IMR-90 (cell line): ENCODE data around the gene DGKG. TPM values are rescaled to one million over a fixed set of nuclear protein-coding genes. Genes with fewer than 3 reads are reported as not detected.

Experiments used
- ATAC-seq: fragments of 200-7000 bp; cut with Tn5 transposase; 2 replicates; pipeline ENCODE4 v1.9.1; 2020; ENCODE audit warnings: low read depth, mild to moderate bottlenecking, moderate library complexity
- BruUV-seq: library from RNA; stranded (reverse); fragments of 400-500 nt; replicated peaks from 2 replicates; lab custom pipeline; 2021; lab: Mats Ljungman, UMichigan
- CTCF ChIA-PET: fragments of 300-600 bp; formaldehyde crosslinking; extraction: SDS; loops from one replicate; lab custom pipeline; 2021; ENCODE audit warnings: antibody characterized with exemption; lab: Yijun Ruan, JAX
- POLR2A ChIA-PET: fragments of 300-600 bp; sonication (Branson Sonifier 250); formaldehyde crosslinking; loops from one replicate; lab custom pipeline; 2022; ENCODE audit warnings: antibody characterized with exemption; ENCODE audit not compliant: unreplicated experiment; lab: Charles Lee
- DNase-seq: peaks from one replicate; pipeline ENCODE4 v3.0.0; 2013
- H2AFZ ChIP-seq: replicated peaks from 2 replicates; pipeline ENCODE3; 2013; ENCODE audit warnings: low read length, mild to moderate bottlenecking; ENCODE audit not compliant: poor library complexity
- H2AK5ac ChIP-seq: 2 replicates; pipeline ENCODE4 v1.6.1; 2013; ENCODE audit warnings: low read depth, low read length, inconsistent platforms
- H2AK9ac ChIP-seq: replicated peaks from 2 replicates; pipeline ENCODE3; 2013; ENCODE audit warnings: mild to moderate bottlenecking, low read depth, low read length, moderate library complexity; ENCODE audit not compliant: poor library complexity
- H2BK120ac ChIP-seq: 2 replicates; pipeline ENCODE4 v1.6.1; 2013; ENCODE audit warnings: low read depth, low read length, inconsistent platforms
- H2BK15ac ChIP-seq: 3 replicates; pipeline ENCODE4 v1.6.1; 2013; ENCODE audit warnings: low read depth, low read length, inconsistent platforms
- H2BK20ac ChIP-seq: 2 replicates; pipeline ENCODE4 v1.6.1; 2013; ENCODE audit warnings: low read depth, mild to moderate bottlenecking, inconsistent platforms, low read length, moderate library complexity
- H2BK5ac ChIP-seq: 2 replicates; pipeline ENCODE4 v1.6.1; 2013; ENCODE audit warnings: mild to moderate bottlenecking, low read depth, low read length, inconsistent platforms; ENCODE audit not compliant: poor library complexity, severe bottlenecking
- H3K14ac ChIP-seq: replicated peaks from 2 replicates; pipeline ENCODE4 v1.6.1; 2013; ENCODE audit warnings: low read depth, low read length, inconsistent platforms
- H3K18ac ChIP-seq: 2 replicates; pipeline ENCODE4 v1.6.1; 2013; ENCODE audit warnings: low read depth, low read length, control low read depth
- H3K23ac ChIP-seq: 2 replicates; pipeline ENCODE4 v1.6.1; 2013; ENCODE audit warnings: low read depth, low read length, inconsistent platforms
- H3K27ac ChIP-seq: 2 replicates; pipeline ENCODE4 v1.5.1; 2013; ENCODE audit warnings: mild to moderate bottlenecking, control low read depth, low read length; ENCODE audit not compliant: insufficient read depth
- H3K27me3 ChIP-seq: 2 replicates; pipeline ENCODE4 v1.6.1; 2013; ENCODE audit warnings: low read length; ENCODE audit not compliant: control insufficient read depth, insufficient read depth
- H3K36me3 ChIP-seq: 2 replicates; pipeline ENCODE4 v1.6.1; 2013; ENCODE audit warnings: low read length, mixed read lengths; ENCODE audit not compliant: control insufficient read depth, insufficient read depth
- H3K4ac ChIP-seq: 2 replicates; pipeline ENCODE4 v1.6.1; 2013; ENCODE audit warnings: low read depth, low read length, inconsistent platforms
- H3K4me1 ChIP-seq: 2 replicates; pipeline ENCODE4 v1.6.1; 2013; ENCODE audit warnings: low read length, mixed read lengths; ENCODE audit not compliant: control insufficient read depth, insufficient read depth
- H3K4me2 ChIP-seq: 2 replicates; pipeline ENCODE4 v1.6.1; 2013; ENCODE audit warnings: low read depth, mild to moderate bottlenecking, control low read depth, low read length, moderate library complexity
- H3K4me3 ChIP-seq: 2 replicates; pipeline ENCODE4 v1.5.1; 2013; ENCODE audit warnings: low read depth, mild to moderate bottlenecking, control low read depth, low read length, moderate library complexity; ENCODE audit not compliant: insufficient read depth
- H3K56ac ChIP-seq: 2 replicates; pipeline ENCODE4 v1.6.1; 2013; ENCODE audit warnings: low read length, inconsistent platforms; ENCODE audit not compliant: insufficient read depth; ENCODE audit errors: extremely low read depth
- H3K79me1 ChIP-seq, 2 experiments: 2 replicates each; pipeline ENCODE4 v1.6.1; 2013; ENCODE audit warnings: low read length in 2 of 2, inconsistent platforms in 1 of 2, low read depth in 1 of 2
- H3K9ac ChIP-seq: 2 replicates; pipeline ENCODE4 v1.6.1; 2013; ENCODE audit warnings: low read depth, low read length, control low read depth
- H3K9me1 ChIP-seq: 2 replicates; pipeline ENCODE4 v1.6.1; 2013; ENCODE audit warnings: low read length, inconsistent platforms; ENCODE audit not compliant: insufficient read depth
- H3K9me3 ChIP-seq: 2 replicates; pipeline ENCODE4 v1.6.1; 2013; ENCODE audit warnings: low read length; ENCODE audit not compliant: control insufficient read depth, insufficient read depth
- H4K20me1 ChIP-seq: 2 replicates; pipeline ENCODE4 v1.6.1; 2013; ENCODE audit warnings: low read length, inconsistent platforms; ENCODE audit not compliant: insufficient read depth
- H4K5ac ChIP-seq: 2 replicates; pipeline ENCODE4 v1.6.1; 2013; ENCODE audit warnings: mild to moderate bottlenecking, low read depth, low read length, control low read depth
- H4K8ac ChIP-seq, 2 experiments: 2 replicates each; pipeline ENCODE4 v1.6.1; 2013; ENCODE audit warnings: low read depth in 2 of 2, low read length in 2 of 2, control low read depth in 1 of 2, inconsistent platforms in 1 of 2
- H4K91ac ChIP-seq: 2 replicates; pipeline ENCODE4 v1.6.1; 2013; ENCODE audit warnings: low read depth, low read length, inconsistent platforms; ENCODE audit not compliant: insufficient read depth
- CTCF ChIP-seq: conservative IDR thresholded peaks from 2 replicates; pipeline ENCODE4 v1.5.1; 2012; ENCODE audit warnings: mild to moderate bottlenecking, low read depth, low read length, improper control_type of control experiment
- RFX5 ChIP-seq: IDR thresholded peaks from 2 replicates; pipeline ENCODE4 v1.8.0; 2012; ENCODE audit warnings: low read depth, mild to moderate bottlenecking, low read length, moderate library complexity
- SMC3 ChIP-seq: fragments of 150-350 bp; IDR thresholded peaks from 2 replicates; pipeline ENCODE4 v1.6.1; 2016; ENCODE audit warnings: low read depth, mild to moderate bottlenecking, antibody characterized with exemption, low read length, moderate library complexity
- WGBS, 2 experiments: methylation state at CpG; one replicate each; pipeline versions ENCODE4 v1.1.5 to v1.1.7; 2013; ENCODE audit warnings: missing lambda C conversion rate in 2 of 2; ENCODE audit not compliant: insufficient read length in 1 of 2; ENCODE audit errors: extremely low coverage in 2 of 2; 5-methylcytosine and 5-hydroxymethylcytosine counted together
- dilution Hi-C: fragments of 300-500 bp; cut with HindIII; formaldehyde crosslinking; loops from one replicate; pipeline ENCODE4 v1.14.3; 2018; ENCODE audit warnings: low sequenced_read_pairs; ENCODE audit not compliant: unreplicated experiment
- in situ Hi-C: fragments of 300-500 bp; cut with MboI; formaldehyde crosslinking; loops from 3 replicates; pipeline ENCODE4 v1.14.3; 2019; ENCODE audit warnings: low sequenced_read_pairs, inconsistent platforms, mixed read lengths
- intact Hi-C: fragments of 100-400 bp; cut with micrococcal nuclease; formaldehyde crosslinking; loops from 2 replicates; pipeline ENCODE4 v1.10.0; 2022
- polyA plus RNA-seq, 3 experiments: library from polyadenylated mRNA; depleted of rRNA; stranded (reverse); fragments of >200 nt; gene quantifications; 2 replicates each; pipeline ENCODE4 v1.2.3, GENCODE V29; 2012; ENCODE audit warnings: low replicate concordance in 1 of 3
- total RNA-seq: library from RNA; depleted of rRNA; stranded (reverse); fragments of >200 nt; gene quantifications from 2 replicates; pipeline ENCODE4 v1.2.3, GENCODE V29; 2012

Gene DGKG
- total and polyA plus RNA-seq, 2 of the 4 experiments (the other 2 are of a cell fraction): 1.2 to 4.1 TPM

DNA sequence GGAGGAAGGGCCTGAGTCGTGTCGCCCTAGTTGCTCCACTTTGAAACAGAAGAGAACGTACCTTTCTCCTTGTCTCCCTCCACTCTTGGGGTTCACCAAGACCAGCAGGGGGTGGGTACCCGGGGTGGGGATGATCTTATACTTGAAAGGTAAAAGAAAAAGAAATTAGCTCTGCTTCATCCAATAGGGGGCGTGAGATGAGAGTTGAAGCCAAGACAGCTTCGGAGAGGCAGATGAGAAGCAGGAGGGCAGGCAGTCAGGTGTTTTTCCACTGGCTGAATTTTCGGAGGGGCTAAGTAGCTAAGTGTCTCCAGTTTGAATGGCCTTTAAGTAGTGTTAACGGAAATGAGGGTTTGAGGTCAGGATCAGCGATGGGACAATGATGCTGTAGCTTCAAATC lies 100.4 kb downstream of the DGKG start:
- H2BK20ac ChIP-seq: no peak overlapping the region
- no peak overlapping the region for H4K8ac ChIP-seq
- H4K5ac ChIP-seq: no peak overlapping the region
- no peak overlapping the region for H3K14ac ChIP-seq
- H2AFZ ChIP-seq: no peak overlapping the region
- TF ChIP-seq RFX5 (no peak), CTCF (peak; percentile 19; the same call in 1 of the 2 replicates), SMC3 (no peak)
- no peak overlapping the region for H4K91ac ChIP-seq
- DNase-seq (no peak), ATAC-seq (no peak)
- no peaks in the 10 kb centered on the region for H3K4me1 ChIP-seq
- ChIA-PET CTCF (interaction anchor here (0.5 to 1.1 kb wide), 3 partner anchors 8 to 16 kb away, joined by 3 to 4 read pairs (median 3); no protein-coding TSS in a partner anchor), POLR2A (no interaction called here)
- in situ Hi-C loops (loop anchor here (5.0 to 25.0 kb wide), 2 partner anchors 276 to 599 kb away; no protein-coding TSS in a partner anchor), intact Hi-C loops (loop anchor here (10.0 kb wide), 1 partner anchor 563 kb away; no protein-coding TSS in a partner anchor), dilution Hi-C loops (no loop called here)
- H2AK9ac ChIP-seq: no peak overlapping the region
- H3K79me1 ChIP-seq: no peaks in the 10 kb centered on the region
- 47% methylated on average over 6 of the region's 9 CpGs; no CpG with 5 or more reads in 1 of the 2 experiments for WGBS, 2 experiments
- H2AK5ac ChIP-seq: no peak overlapping the region
- H3K23ac ChIP-seq: no peak overlapping the region
- H3K4ac ChIP-seq: no peak overlapping the region
- no TSS peak for BruUV-seq
- H2BK5ac ChIP-seq: no peak overlapping the region
- H3K4me2 ChIP-seq: no peak overlapping the region
- H3K4me3 ChIP-seq: no peak overlapping the region
- no peak overlapping the region for H3K56ac ChIP-seq
- no peak overlapping the region for H3K27ac ChIP-seq
- peaks cover 13% of the 10 kb centered on the region for H3K27me3 ChIP-seq
- no peak overlapping the region for H2BK120ac ChIP-seq
- no peaks in the 10 kb centered on the region for H3K9me1 ChIP-seq
- H2BK15ac ChIP-seq: no peak overlapping the region
- no peak overlapping the region for H3K9ac ChIP-seq
- no peaks in the 10 kb centered on the region for H3K9me3 ChIP-seq
- H4K20me1 ChIP-seq: no peaks in the 10 kb centered on the region
- no peaks in the 10 kb centered on the region for H3K36me3 ChIP-seq
- H3K18ac ChIP-seq: no peak overlapping the region
